Colonic mucosa (tissue), 4 donors: ENCODE results near the gene CD3D. TPM values are rescaled to one million over a fixed set of nuclear protein-coding genes. Genes with fewer than 3 reads are reported as not detected.
A peak's percentile ranks its signal among the peaks of the same experiment; 100 is the strongest.

ENCODE experiments used
- DNase-seq: peaks from one replicate; pipeline ENCODE4 v3.0.0-alpha.2; 2020
- H3K27ac ChIP-seq: fragments of 200-600 bp; one replicate; pipeline ENCODE4 v1.8.0; 2021
- H3K27me3 ChIP-seq: fragments of 200-600 bp; one replicate; pipeline ENCODE4 v1.8.0; 2021
- H3K36me3 ChIP-seq: fragments of 200-600 bp; one replicate; pipeline ENCODE4 v1.8.0; 2021
- H3K4me1 ChIP-seq: fragments of 200-600 bp; one replicate; pipeline ENCODE4 v1.8.0; 2021; ENCODE audit warnings: mild to moderate bottlenecking
- H3K4me3 ChIP-seq: fragments of 200-600 bp; one replicate; pipeline ENCODE4 v1.8.0; 2021
- H3K9ac ChIP-seq, 2 donors: one replicate each; pipeline ENCODE4 v1.7.0; 2013; ENCODE audit warnings: control low read depth in 2 of 2, low read depth in 2 of 2, low read length in 2 of 2
- H3K9me3 ChIP-seq: fragments of 200-600 bp; one replicate; pipeline ENCODE4 v1.8.0; 2021
- CTCF ChIP-seq: fragments of 200-600 bp; IDR thresholded peaks from one replicate; pipeline ENCODE4 v1.8.0; 2022; ENCODE audit warnings: antibody characterized with exemption, mild to moderate bottlenecking
- intact Hi-C: fragments of 100-400 bp; cut with DNase I; formaldehyde crosslinking; loops from one replicate; pipeline ENCODE4 v1.14.1; 2022
- total RNA-seq, 2 donors: library from RNA; stranded (reverse); fragmentation: NEBNext Ultra II Directional in 1 of 2; extraction: Animal tissue kit (Norgen Biotek cat#: 25700) in 1 of 2; gene quantifications; one replicate each; pipeline ENCODE4 v1.2.1, GENCODE V29; 2021
- donor health status: healthy.
- donor health status: DM: no; HTN: no; CAD: no.
- donor health status: DM: no; HTN: no; CAD: no.

Gene CD3D
- total RNA-seq, 2 donors from 2014 or later: 3.1 to 4.7 TPM

DNA sequence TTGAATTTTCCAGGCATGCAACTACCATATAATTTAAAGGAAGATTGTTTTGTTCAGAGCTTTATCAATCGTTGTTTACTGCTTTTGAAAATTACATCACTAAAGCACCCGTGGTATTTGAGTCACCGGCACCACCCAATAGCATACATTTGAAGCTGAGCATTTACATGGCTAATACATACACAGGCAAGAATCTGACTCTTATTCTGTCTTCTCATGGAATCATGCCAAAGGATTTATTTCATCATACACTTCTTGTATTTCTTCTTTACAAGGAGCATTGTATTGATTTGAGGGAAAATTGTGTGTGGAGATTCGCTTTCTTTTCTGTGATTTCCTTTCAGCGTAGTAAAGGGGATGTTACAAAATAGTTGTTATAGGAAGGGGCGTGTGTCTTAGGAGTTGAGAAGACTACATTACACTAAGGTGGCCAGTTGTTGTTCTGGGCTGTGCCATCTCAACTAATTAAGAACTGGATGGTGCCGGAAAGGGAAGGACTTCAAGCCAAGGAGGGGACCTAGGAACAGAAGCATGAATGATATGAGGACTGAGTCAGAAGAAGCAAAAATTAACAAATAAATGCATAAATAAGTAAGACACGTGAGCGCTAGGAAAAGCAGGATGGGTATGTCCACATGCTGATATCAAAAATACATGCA lies 50.9 kb downstream of the CD3D start:
- DNase-seq: no peak
- no peak overlapping the region for H3K27ac ChIP-seq
- no peaks in the 10 kb centered on the region for H3K9me3 ChIP-seq
- H3K4me3 ChIP-seq: no peak overlapping the region
- H3K9ac ChIP-seq: no peak overlapping the region
- intact Hi-C loops: loop anchor here (2.0 to 10.0 kb wide), 3 partner anchors 93 to 193 kb away; no protein-coding TSS in a partner anchor
- H3K4me1 ChIP-seq: no peaks in the 10 kb centered on the region
- H3K27me3 ChIP-seq: no peaks in the 10 kb centered on the region
- no peak for TF ChIP-seq CTCF
- H3K36me3 ChIP-seq: no peaks in the 10 kb centered on the region

GRCh38 chr11:118290923-118291322 lies 51.6 kb downstream of the CD3D start:
- no peaks in the 10 kb centered on the region for H3K36me3 ChIP-seq
- peak; percentile 39 for TF ChIP-seq CTCF
- H3K9ac ChIP-seq: no peak overlapping the region
- H3K4me1 ChIP-seq: no peaks in the 10 kb centered on the region
- H3K27me3 ChIP-seq: no peaks in the 10 kb centered on the region
- intact Hi-C loops: loop anchor here (2.0 to 10.0 kb wide), 3 partner anchors 92 to 194 kb away; no protein-coding TSS in a partner anchor
- H3K27ac ChIP-seq: no peak overlapping the region
- no peak overlapping the region for H3K4me3 ChIP-seq
- DNase-seq: peak; percentile 75
- H3K9me3 ChIP-seq: no peaks in the 10 kb centered on the region

DNA sequence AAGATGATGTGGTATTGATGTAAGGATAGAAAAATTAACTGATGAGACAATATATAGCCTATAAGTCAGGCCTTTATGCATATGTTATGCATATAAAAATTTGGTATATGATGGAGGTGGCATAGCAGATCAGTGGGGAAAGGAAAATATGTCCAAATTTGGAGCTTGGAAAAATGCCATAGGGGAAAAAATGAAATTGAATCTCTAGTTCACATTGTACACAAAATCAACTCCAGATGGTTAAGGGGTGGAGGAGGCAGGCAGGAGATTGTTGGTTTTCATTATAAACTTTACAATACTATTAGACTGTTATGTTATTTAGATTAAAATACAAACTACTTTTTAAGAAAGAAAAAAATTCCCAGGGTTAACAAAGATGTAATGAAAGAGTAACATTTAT lies 53.1 kb downstream of the CD3D start:
- no peaks in the 10 kb centered on the region for H3K27me3 ChIP-seq
- intact Hi-C loops: no loop called here
- no peaks in the 10 kb centered on the region for H3K9me3 ChIP-seq
- DNase-seq: no peak
- H3K4me1 ChIP-seq: no peaks in the 10 kb centered on the region
- H3K36me3 ChIP-seq: no peaks in the 10 kb centered on the region
- no peak overlapping the region for H3K9ac ChIP-seq
- no peak overlapping the region for H3K27ac ChIP-seq
- H3K4me3 ChIP-seq: no peak overlapping the region
- TF ChIP-seq CTCF: no peak

Other genes starting within 250 kb of the CD3D start
- 1 to 10 TPM in 1 of 2 donors, under 1 TPM in 1; 0.59 to 1.5 TPM for gene SCN4B, start 189.9 kb downstream of the CD3D start, total RNA-seq
- under 1 TPM; 0.12 to 0.45 TPM for gene SCN2B, start 166.1 kb downstream of the CD3D start, total RNA-seq
- gene JAML, start 117.7 kb downstream of the CD3D start, total RNA-seq: 10 to 100 TPM in 1 of 2 donors, 1 to 10 TPM in 1; 3.3 to 12.0 TPM
- 10 to 100 TPM; 10.9 to 27.8 TPM for gene MPZL3, start 90.3 kb downstream of the CD3D start, total RNA-seq
- gene MPZL2, start 78.4 kb downstream of the CD3D start, total RNA-seq: 100 to 1,000 TPM in 1 of 2 donors, 10 to 100 TPM in 1; 58.8 to 114 TPM
- 1 to 10 TPM; 4.3 to 5.7 TPM for gene CD3E, start 38.0 kb downstream of the CD3D start, total RNA-seq
- gene CD3G, start 1.6 kb upstream of the CD3D start, total RNA-seq: 1 to 10 TPM; 1.6 to 2.0 TPM
- 10 to 100 TPM; 44.8 to 46.9 TPM for gene UBE4A, start 16.9 kb upstream of the CD3D start, total RNA-seq
- 100 to 1,000 TPM; 282 to 380 TPM for gene ATP5MG, start 58.9 kb upstream of the CD3D start, total RNA-seq
- 10 to 100 TPM; 33.8 to 45.1 TPM for gene KMT2A, start 93.8 kb upstream of the CD3D start, total RNA-seq
- under 1 TPM; 0.35 to 0.66 TPM for gene TTC36, start 184.8 kb upstream of the CD3D start, total RNA-seq
- gene TMEM25, start 188.5 kb upstream of the CD3D start, total RNA-seq: 1 to 10 TPM; 3.8 to 9.2 TPM
- gene IFT46, start 223.2 kb upstream of the CD3D start, total RNA-seq: 1 to 10 TPM; 9.3 to 9.5 TPM
- gene ARCN1, start 229.7 kb upstream of the CD3D start, total RNA-seq: 100 to 1,000 TPM; 151 to 171 TPM